ENCODE data around the gene PRKCA.

- TF ChIP-seq CTCF (IDR thresholded peaks at IDR 0.05) = no peak
- TF ChIP-seq POLR2A (IDR thresholded peaks at IDR 0.05) = no peak
- TF ChIP-seq EP300 (IDR thresholded peaks at IDR 0.05) = no peak
Observed at GRCh38 chr17:66462010-66462409, 159.6 kb downstream of the PRKCA start.
